ENCODE data around the gene IKZF3.

The IKZF3 gene

DNA sequence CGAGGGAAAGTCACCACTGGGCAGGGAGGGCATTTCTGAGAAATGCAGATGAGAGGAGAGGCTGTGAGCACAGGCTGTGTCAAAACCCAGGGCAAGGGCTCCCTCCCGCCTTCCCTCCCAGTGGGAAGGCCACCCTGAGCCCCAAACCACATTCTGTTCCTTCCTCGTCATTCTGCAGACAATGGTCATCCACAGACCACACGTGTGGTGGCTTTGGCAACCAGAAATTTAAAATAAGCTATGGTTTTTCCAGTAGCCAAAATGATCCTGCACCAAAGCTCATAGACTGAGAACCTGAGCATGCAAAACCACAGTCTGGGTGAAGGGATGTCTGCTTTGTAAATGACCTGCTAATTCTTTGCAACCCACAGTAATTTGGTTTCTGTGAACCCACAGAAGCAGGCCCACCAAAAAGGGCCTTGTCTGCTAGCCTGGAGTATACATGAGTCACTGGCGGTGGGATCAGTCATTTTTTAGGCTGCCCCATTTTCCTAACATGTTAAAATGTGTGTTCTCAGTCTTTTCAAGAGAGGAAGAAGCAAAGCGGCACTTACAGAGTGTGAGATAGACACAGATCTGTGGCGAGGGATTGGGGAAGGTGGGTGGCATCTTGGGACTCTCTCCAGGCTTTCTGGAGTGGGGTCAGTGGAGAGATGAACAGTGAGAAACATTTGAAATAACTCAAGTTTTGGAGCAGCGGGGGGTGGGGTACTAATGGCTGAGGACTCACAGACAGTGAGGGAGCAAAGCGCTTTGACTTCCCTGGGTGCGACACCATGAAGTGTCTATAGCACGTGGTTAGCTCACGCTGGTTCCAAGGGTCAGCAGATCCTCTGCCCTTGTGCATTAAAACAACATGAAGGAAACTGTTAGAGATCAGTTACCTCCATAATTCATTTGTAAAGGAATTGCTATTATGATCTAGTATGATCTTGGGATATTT is 105.9 kb downstream of the IKZF3 start:
- Histone ChIP-seq H3K4me3 (no peak overlapping the region), H3K27me3 (ENCODE audit: low read depth) (no peaks in the 10 kb centered on the region), H3K4me1 (peaks cover 11% of the 10 kb centered on the region), H3K9me3 (no peaks in the 10 kb centered on the region), H3K36me3 (replicated peaks) (no peaks in the 10 kb centered on the region)
- DNase-seq (ENCODE audit: low spot score in 2 of 2): no peak
- in situ Hi-C loops (cut with MboI; ENCODE audit: low sequenced_read_pairs): no loop called here

DNA sequence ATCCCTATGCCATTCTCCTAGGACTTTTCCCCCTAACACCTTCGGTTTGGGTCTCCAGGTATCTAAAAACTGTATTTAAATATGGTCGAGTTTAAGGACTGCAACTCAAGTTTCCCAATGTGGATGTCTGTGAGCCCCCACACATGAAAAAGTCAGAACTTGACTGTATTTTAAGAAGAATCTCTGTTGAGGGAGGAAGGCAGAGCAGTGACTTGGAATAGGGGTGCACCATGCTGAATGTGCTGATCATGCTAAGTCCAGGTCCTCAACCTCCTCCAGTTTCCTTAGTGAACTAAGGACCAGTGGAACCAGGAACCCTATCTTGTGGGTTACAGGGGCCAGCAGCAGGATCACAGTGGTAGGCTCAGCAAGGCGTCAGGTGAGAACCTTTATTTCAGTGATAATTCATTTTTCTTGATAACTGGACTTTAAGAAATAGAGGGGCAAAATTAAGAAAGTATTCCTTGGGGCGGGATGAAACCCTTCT is 106.9 kb downstream of the IKZF3 start:
- in situ Hi-C loops (cut with MboI; ENCODE audit: low sequenced_read_pairs): no loop called here
- H3K4me1 ChIP-seq: peaks cover 5% of the 10 kb centered on the region
- no peak for DNase-seq (ENCODE audit: low spot score in 2 of 2)
- H3K27me3 ChIP-seq (ENCODE audit: low read depth): no peaks in the 10 kb centered on the region
- no peaks in the 10 kb centered on the region for H3K9me3 ChIP-seq
- H3K4me3 ChIP-seq: no peak overlapping the region
- no peaks in the 10 kb centered on the region for H3K36me3 ChIP-seq (replicated peaks)

- H3K27me3 ChIP-seq (ENCODE audit: low read depth): no peaks in the 10 kb centered on the region
- no peak for DNase-seq (ENCODE audit: low spot score in 2 of 2)
- H3K36me3 ChIP-seq (replicated peaks): no peaks in the 10 kb centered on the region
- no peak overlapping the region for H3K4me3 ChIP-seq
- in situ Hi-C loops (cut with MboI; ENCODE audit: low sequenced_read_pairs): no loop called here
- H3K4me1 ChIP-seq: peaks cover 5% of the 10 kb centered on the region
- H3K9me3 ChIP-seq: no peaks in the 10 kb centered on the region
Measured at GRCh38 chr17:39756380-39757079, 107.6 kb downstream of the IKZF3 start.

- no peak for DNase-seq (ENCODE audit: low spot score in 2 of 2)
- H3K9me3 ChIP-seq: no peaks in the 10 kb centered on the region
- no peaks in the 10 kb centered on the region for H3K36me3 ChIP-seq (replicated peaks)
- no peaks in the 10 kb centered on the region for H3K27me3 ChIP-seq (ENCODE audit: low read depth)
- in situ Hi-C loops (cut with MboI; ENCODE audit: low sequenced_read_pairs): no loop called here
- H3K4me1 ChIP-seq: peaks cover 5% of the 10 kb centered on the region
- no peak overlapping the region for H3K4me3 ChIP-seq
Measured at GRCh38 chr17:39755554-39756379, 108.3 kb downstream of the IKZF3 start.

GRCh38 chr17:39754958-39755553 is 109.1 kb downstream of the IKZF3 start:
- in situ Hi-C loops (cut with MboI; ENCODE audit: low sequenced_read_pairs): no loop called here
- Histone ChIP-seq H3K4me3 (peak overlapping the region; percentile 40), H3K27me3 (ENCODE audit: low read depth) (no peaks in the 10 kb centered on the region), H3K9me3 (no peaks in the 10 kb centered on the region), H3K4me1 (peaks cover 5% of the 10 kb centered on the region), H3K36me3 (replicated peaks) (no peaks in the 10 kb centered on the region)
- DNase-seq (ENCODE audit: low spot score in 2 of 2): no peak

GRCh38 chr17:39754161-39754957 is 109.8 kb downstream of the IKZF3 start:
- Histone ChIP-seq H3K4me1 (peaks cover 5% of the 10 kb centered on the region), H3K4me3 (peak overlapping the region; percentile 40), H3K36me3 (replicated peaks) (no peaks in the 10 kb centered on the region), H3K27me3 (ENCODE audit: low read depth) (no peaks in the 10 kb centered on the region), H3K9me3 (no peaks in the 10 kb centered on the region)
- DNase-seq (ENCODE audit: low spot score in 2 of 2): peak; percentile 69 to 87
- in situ Hi-C loops (cut with MboI; ENCODE audit: low sequenced_read_pairs): no loop called here

- peaks cover 5% of the 10 kb centered on the region for H3K4me1 ChIP-seq
- no peak for DNase-seq (ENCODE audit: low spot score in 2 of 2)
- peak overlapping the region; percentile 40 for H3K4me3 ChIP-seq
- no peaks in the 10 kb centered on the region for H3K27me3 ChIP-seq (ENCODE audit: low read depth)
- H3K36me3 ChIP-seq (replicated peaks): no peaks in the 10 kb centered on the region
- no peaks in the 10 kb centered on the region for H3K9me3 ChIP-seq
- in situ Hi-C loops (cut with MboI; ENCODE audit: low sequenced_read_pairs): no loop called here
Measured at GRCh38 chr17:39753514-39754160, 110.5 kb downstream of the IKZF3 start.

DNA sequence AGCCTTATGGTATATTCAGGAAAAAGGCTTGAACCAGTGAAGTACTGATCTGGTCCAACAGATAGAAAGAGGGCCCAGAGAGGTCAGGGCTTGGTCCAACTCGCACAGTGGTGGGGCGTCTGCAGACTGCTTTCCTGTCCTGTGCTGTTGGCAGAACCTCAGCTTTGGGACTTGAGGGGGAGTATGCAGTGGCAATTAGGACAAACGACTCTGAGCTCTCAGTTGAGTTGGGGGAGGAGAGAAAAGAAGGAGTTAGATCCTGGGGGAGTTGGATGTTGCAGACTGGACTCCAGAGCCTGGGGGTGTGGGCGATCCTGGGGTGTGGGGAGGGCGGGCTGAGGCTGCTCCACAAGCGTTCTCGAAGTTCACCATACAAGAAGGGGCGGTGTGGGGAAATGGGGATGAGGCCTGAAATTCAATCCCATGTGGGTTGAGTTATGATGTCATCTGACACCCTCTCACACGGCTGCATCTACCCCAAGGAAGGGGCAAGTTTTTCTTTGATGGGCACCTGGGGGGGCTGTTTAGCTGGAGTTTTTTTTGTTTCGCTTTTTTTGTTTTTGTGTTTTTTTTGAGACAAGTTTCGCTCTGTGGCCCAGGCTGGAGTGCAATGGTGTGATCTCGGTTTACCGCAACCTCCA is 111.8 kb downstream of the IKZF3 start:
- no peaks in the 10 kb centered on the region for H3K9me3 ChIP-seq
- DNase-seq (ENCODE audit: low spot score in 2 of 2): no peak
- in situ Hi-C loops (cut with MboI; ENCODE audit: low sequenced_read_pairs): no loop called here
- H3K4me3 ChIP-seq: no peak overlapping the region
- H3K36me3 ChIP-seq (replicated peaks): no peaks in the 10 kb centered on the region
- peaks cover 5% of the 10 kb centered on the region for H3K4me1 ChIP-seq
- H3K27me3 ChIP-seq (ENCODE audit: low read depth): no peaks in the 10 kb centered on the region

- no peak for DNase-seq (ENCODE audit: low spot score in 2 of 2)
- in situ Hi-C loops (cut with MboI; ENCODE audit: low sequenced_read_pairs): no loop called here
- H3K9me3 ChIP-seq: no peaks in the 10 kb centered on the region
- no peaks in the 10 kb centered on the region for H3K36me3 ChIP-seq (replicated peaks)
- peaks cover 5% of the 10 kb centered on the region for H3K4me1 ChIP-seq
- no peaks in the 10 kb centered on the region for H3K27me3 ChIP-seq (ENCODE audit: low read depth)
- H3K4me3 ChIP-seq: no peak overlapping the region
Measured at GRCh38 chr17:39751637-39752036, 112.5 kb downstream of the IKZF3 start.

GRCh38 chr17:39751016-39751543 is 113.0 kb downstream of the IKZF3 start:
- Histone ChIP-seq H3K4me3 (no peak overlapping the region), H3K4me1 (peaks cover 5% of the 10 kb centered on the region), H3K27me3 (ENCODE audit: low read depth) (no peaks in the 10 kb centered on the region), H3K36me3 (replicated peaks) (no peaks in the 10 kb centered on the region), H3K9me3 (no peaks in the 10 kb centered on the region)
- in situ Hi-C loops (cut with MboI; ENCODE audit: low sequenced_read_pairs): no loop called here
- no peak for DNase-seq (ENCODE audit: low spot score in 2 of 2)

DNA sequence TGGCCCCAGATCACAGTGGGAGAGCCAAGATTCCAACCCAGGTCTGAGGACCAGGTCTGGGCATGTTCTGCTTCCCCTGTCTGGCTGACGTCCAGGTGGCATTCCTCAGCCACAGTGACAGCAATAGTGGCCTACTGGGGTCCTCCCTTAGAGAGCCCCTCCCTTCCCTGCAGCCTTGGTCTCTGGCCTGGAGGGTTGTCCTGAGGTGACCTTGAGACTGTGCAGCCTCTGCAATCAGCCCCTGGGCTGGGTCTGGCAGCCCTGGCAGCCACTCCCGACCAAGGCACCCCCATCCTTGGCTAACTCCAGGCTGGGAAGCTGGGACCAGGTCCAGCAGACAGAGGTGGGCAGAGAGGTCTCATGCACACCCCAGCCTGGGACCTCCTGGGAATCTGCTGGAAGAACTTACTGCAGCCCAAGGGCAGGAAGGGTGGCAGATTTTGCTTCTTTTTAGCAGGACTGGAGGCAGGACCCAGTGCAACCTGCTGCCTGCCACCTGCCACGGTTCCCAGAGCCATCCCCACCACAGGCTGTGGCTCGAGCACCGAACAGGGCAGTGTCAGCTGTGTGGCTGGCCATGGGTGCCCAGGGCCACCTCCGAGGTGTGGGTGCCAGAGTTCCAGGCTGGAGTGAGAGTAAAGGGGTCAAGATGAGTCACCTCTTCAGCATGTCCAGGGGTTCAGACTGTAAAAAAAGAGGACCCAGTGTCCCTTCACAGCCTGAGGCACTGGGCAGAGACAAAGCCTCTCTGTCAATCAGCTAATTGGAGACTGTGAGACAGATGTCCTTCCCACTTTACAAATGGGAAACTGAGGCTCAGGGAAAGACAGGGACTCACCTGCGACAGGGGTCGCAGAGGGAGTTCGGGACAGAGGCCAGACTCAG is 113.7 kb downstream of the IKZF3 start:
- Histone ChIP-seq H3K4me3 (no peak overlapping the region), H3K36me3 (replicated peaks) (no peaks in the 10 kb centered on the region), H3K27me3 (ENCODE audit: low read depth) (no peaks in the 10 kb centered on the region), H3K9me3 (no peaks in the 10 kb centered on the region), H3K4me1 (peaks cover 5% of the 10 kb centered on the region)
- in situ Hi-C loops (cut with MboI; ENCODE audit: low sequenced_read_pairs): no loop called here
- DNase-seq (ENCODE audit: low spot score in 2 of 2): peak in 1 of 2 experiments; percentile 43

Measured in HAP-1 (cell line).